DOHH2 (cell line): ENCODE measurements around the gene KIF26B.

Source experiments
- H3F3A ChIP-seq: fragments of 200-600 bp; sonication (generic), shearing (Covaris generic); 2 replicates; pipeline ENCODE4 v1.6.0; 2016; ENCODE audit warnings: antibody characterized with exemption, mild to moderate bottlenecking; ENCODE audit not compliant: control insufficient read depth, insufficient read depth
- H3K27ac ChIP-seq: fragments of 200-600 bp; sonication (generic); 2 replicates; pipeline ENCODE4 v1.5.1; 2014; ENCODE audit warnings: low read depth, mild to moderate bottlenecking, low read length, moderate library complexity
- H3K27me3 ChIP-seq: fragments of 200-600 bp; sonication (generic); 2 replicates; pipeline ENCODE4 v1.6.1; 2014; ENCODE audit warnings: mild to moderate bottlenecking, low read length, mixed read lengths; ENCODE audit not compliant: control insufficient read depth
- H3K36me3 ChIP-seq: fragments of 200-600 bp; sonication (generic); 2 replicates; pipeline ENCODE4 v1.6.1; 2014; ENCODE audit warnings: mild to moderate bottlenecking, low read length, moderate library complexity, mixed read lengths; ENCODE audit not compliant: control insufficient read depth
- H3K4me1 ChIP-seq: fragments of 200-600 bp; sonication (generic); 2 replicates; pipeline ENCODE4 v1.6.1; 2014; ENCODE audit warnings: mild to moderate bottlenecking, low read length, mixed read lengths; ENCODE audit not compliant: control insufficient read depth
- H3K4me2 ChIP-seq: fragments of 200-600 bp; sonication (generic); 2 replicates; pipeline ENCODE4 v1.6.0; 2014; ENCODE audit warnings: mild to moderate bottlenecking, low read length, moderate library complexity
- H3K4me3 ChIP-seq: fragments of 200-600 bp; sonication (generic); 2 replicates; pipeline ENCODE4 v1.5.1; 2014; ENCODE audit warnings: mild to moderate bottlenecking, low read length, mixed read lengths
- H3K79me2 ChIP-seq: fragments of 200-600 bp; sonication (generic); 2 replicates; pipeline ENCODE4 v1.6.1; 2014; ENCODE audit warnings: mild to moderate bottlenecking, low read length, mixed read lengths; ENCODE audit not compliant: control insufficient read depth
- H3K9me2 ChIP-seq: fragments of 200-600 bp; sonication (generic); replicated peaks from 2 replicates; pipeline ENCODE4 v1.6.1; 2014; ENCODE audit warnings: mild to moderate bottlenecking, low read length, mixed read lengths; ENCODE audit not compliant: control insufficient read depth
- H3K9me3 ChIP-seq: fragments of 200-600 bp; sonication (generic); 2 replicates; pipeline ENCODE4 v1.6.1; 2014; ENCODE audit warnings: antibody characterized with exemption, low read length, mixed read lengths; ENCODE audit not compliant: control insufficient read depth, insufficient read depth
- H4K20me1 ChIP-seq: fragments of 200-600 bp; sonication (generic); 2 replicates; pipeline ENCODE4 v1.6.0; 2014; ENCODE audit warnings: low read depth, mild to moderate bottlenecking, antibody characterized with exemption, low read length, moderate library complexity; ENCODE audit not compliant: control insufficient read depth, insufficient read depth
- EZH2phosphoT487 ChIP-seq: fragments of 200-600 bp; sonication (generic); IDR thresholded peaks from 2 replicates; pipeline ENCODE4 v1.6.1; 2017; ENCODE audit warnings: borderline replicate concordance, mild to moderate bottlenecking, antibody characterized with exemption, low read length, moderate library complexity, mixed read lengths
- TF ChIP-seq, protein P1 (sequence below): fragments of 200-600 bp; sonication (generic); IDR thresholded peaks from one replicate; pipeline ENCODE4 v1.5.1; 2014; ENCODE audit warnings: antibody characterized with exemption, mild to moderate bottlenecking, low read depth, low read length; ENCODE audit not compliant: poor library complexity, severe bottlenecking

The KIF26B gene

DNA sequence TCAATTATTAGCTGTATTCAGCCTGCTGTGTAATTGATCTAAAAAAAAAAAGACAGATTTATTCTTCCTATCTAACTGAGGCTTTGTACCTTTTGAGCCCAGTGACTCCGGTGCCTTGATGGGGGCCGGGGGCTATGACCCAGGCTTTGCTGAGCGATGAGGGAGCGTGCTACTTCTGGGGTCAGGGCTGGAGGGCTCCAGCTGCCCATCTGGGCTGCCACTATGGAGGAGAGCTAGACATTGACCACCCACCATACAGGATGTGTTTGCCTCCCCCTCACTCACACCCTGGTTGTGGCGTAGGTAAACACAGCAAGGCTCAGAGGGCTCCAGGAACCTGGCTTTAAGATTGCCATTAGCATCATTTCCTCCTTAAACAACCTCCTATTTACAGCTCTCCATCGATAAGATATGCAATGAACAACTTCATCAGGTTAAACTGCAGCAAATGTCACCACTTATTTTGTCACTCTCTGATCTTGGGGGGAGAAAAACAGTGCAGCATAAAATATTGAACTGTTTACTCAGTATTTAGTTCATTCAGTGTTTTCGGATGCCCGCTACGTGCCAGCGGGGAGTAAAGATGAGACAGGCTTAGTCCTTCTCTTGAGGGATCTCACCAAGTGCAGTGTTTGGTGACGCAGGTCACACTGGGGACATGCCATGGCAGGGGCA lies 231.6 kb downstream of the KIF26B start:
- no peaks in the 10 kb centered on the region for H3K79me2 ChIP-seq
- H3K4me1 ChIP-seq, result no peaks in the 10 kb centered on the region
- H3K9me3 ChIP-seq, result no peaks in the 10 kb centered on the region
- no peak overlapping the region for H3K4me2 ChIP-seq
- H4K20me1 ChIP-seq, result no peaks in the 10 kb centered on the region
- TF ChIP-seq EZH2phosphoT487, result no peak
- no peak overlapping the region for H3K27ac ChIP-seq
- H3K9me2 ChIP-seq, result no peaks in the 10 kb centered on the region
- H3F3A ChIP-seq, result no peaks in the 10 kb centered on the region
- no peak overlapping the region for H3K4me3 ChIP-seq
- H3K36me3 ChIP-seq, result no peaks in the 10 kb centered on the region
- H3K27me3 ChIP-seq, result peaks cover 12% of the 10 kb centered on the region

DNA sequence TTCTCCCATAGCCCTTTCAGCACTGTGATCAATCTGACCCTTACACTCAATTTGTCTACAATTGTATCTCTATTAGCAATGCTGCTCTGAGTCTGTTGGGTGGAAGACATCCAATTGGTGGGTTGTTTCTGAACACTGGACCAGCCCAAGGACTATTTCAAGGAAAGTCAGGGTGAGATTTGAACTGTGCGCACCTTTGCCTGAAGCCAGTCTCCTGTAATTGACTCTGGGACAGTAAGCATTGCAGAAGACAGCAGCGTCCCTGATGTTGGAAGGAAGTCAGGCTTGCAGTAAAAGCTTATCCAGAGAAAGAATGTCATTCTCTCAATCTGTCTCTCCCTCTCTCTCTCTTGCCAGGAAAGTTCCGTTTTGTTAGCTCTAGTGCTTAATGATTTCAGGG lies 233.9 kb downstream of the KIF26B start:
- Histone ChIP-seq H3K4me3 (no peak overlapping the region), H3K36me3 (no peaks in the 10 kb centered on the region), H3K27ac (no peak overlapping the region), H3K4me1 (no peaks in the 10 kb centered on the region), H3K9me3 (no peaks in the 10 kb centered on the region), H3K9me2 (no peaks in the 10 kb centered on the region), H4K20me1 (no peaks in the 10 kb centered on the region), H3K27me3 (peaks cover 9% of the 10 kb centered on the region), H3F3A (no peaks in the 10 kb centered on the region), H3K79me2 (no peaks in the 10 kb centered on the region), H3K4me2 (no peak overlapping the region)
- TF ChIP-seq EZH2phosphoT487, result no peak
- TF ChIP-seq, protein P1, sequence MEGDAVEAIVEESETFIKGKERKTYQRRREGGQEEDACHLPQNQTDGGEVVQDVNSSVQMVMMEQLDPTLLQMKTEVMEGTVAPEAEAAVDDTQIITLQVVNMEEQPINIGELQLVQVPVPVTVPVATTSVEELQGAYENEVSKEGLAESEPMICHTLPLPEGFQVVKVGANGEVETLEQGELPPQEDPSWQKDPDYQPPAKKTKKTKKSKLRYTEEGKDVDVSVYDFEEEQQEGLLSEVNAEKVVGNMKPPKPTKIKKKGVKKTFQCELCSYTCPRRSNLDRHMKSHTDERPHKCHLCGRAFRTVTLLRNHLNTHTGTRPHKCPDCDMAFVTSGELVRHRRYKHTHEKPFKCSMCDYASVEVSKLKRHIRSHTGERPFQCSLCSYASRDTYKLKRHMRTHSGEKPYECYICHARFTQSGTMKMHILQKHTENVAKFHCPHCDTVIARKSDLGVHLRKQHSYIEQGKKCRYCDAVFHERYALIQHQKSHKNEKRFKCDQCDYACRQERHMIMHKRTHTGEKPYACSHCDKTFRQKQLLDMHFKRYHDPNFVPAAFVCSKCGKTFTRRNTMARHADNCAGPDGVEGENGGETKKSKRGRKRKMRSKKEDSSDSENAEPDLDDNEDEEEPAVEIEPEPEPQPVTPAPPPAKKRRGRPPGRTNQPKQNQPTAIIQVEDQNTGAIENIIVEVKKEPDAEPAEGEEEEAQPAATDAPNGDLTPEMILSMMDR, result no peak

DNA sequence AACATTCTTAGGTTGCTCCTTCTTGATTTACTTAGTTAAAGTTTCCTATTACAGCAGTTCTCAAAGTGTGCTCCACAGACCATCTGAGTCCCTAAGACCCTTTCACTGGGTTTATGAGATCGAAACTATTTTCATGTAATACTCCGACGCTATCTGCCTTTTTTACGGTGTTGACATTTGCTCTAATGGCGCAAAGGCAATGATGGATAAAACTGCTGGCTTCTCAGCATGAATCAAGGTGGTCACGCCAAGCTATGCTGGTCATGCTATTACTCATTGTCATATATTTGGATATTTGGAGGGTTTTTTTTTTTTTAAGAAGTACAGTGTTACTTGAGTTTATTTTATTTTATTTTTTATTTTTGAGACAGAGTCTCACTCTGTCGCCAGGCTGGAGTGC lies 235.1 kb downstream of the KIF26B start:
- peaks cover 6% of the 10 kb centered on the region; the same call in 1 of the 2 replicates for H3K27me3 ChIP-seq
- H3K27ac ChIP-seq, result no peak overlapping the region
- H3K4me3 ChIP-seq, result no peak overlapping the region
- H3K4me2 ChIP-seq, result no peak overlapping the region
- no peaks in the 10 kb centered on the region for H3K9me2 ChIP-seq
- no peak for TF ChIP-seq EZH2phosphoT487
- TF ChIP-seq, protein P1, result no peak
- H4K20me1 ChIP-seq, result no peaks in the 10 kb centered on the region
- no peaks in the 10 kb centered on the region for H3K9me3 ChIP-seq
- no peaks in the 10 kb centered on the region for H3F3A ChIP-seq
- no peaks in the 10 kb centered on the region for H3K79me2 ChIP-seq
- no peaks in the 10 kb centered on the region for H3K4me1 ChIP-seq
- no peaks in the 10 kb centered on the region for H3K36me3 ChIP-seq

DNA sequence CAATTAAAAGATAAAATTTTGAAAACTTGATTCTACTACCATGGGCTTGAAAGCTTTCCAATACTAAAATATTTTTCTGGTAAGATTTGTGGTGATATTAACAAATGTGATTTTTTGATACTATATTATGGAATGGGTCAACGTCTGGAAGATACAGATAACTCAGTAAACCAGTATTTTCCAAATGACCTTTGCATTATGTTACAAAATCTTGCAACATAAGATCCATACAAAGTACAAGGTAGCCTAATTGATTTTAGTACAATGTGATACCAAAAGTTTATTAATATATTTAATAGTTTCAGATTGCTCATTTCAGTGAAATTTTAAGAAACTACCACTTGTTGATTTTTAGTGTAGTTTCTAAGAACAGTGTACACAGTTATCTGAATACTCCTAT lies 236.2 kb downstream of the KIF26B start:
- Histone ChIP-seq H3K36me3 (no peaks in the 10 kb centered on the region), H3K9me3 (no peaks in the 10 kb centered on the region), H3K4me1 (no peaks in the 10 kb centered on the region), H3K27ac (no peak overlapping the region), H4K20me1 (no peaks in the 10 kb centered on the region), H3F3A (no peaks in the 10 kb centered on the region), H3K79me2 (no peaks in the 10 kb centered on the region), H3K4me3 (no peak overlapping the region), H3K9me2 (no peaks in the 10 kb centered on the region), H3K4me2 (no peak overlapping the region), H3K27me3 (no peaks in the 10 kb centered on the region)
- TF ChIP-seq, protein P1, result no peak
- no peak for TF ChIP-seq EZH2phosphoT487
